Measurements from ENCODE around the gene SLC4A5. TPM values are rescaled to one million over a fixed set of nuclear protein-coding genes. Genes with fewer than 3 reads are reported as not detected.

SLC4A5 gene
- polyA plus RNA-seq, 1 of the 3 experiments (the other 2 are of a cell fraction): 0.25 TPM

- TF ChIP-seq REST (IDR thresholded peaks at IDR 0.05; ENCODE audit: low read depth, low read length) (no peak), SIN3A (IDR thresholded peaks at IDR 0.05; ENCODE audit: borderline replicate concordance, low read depth, low read length) (no peak), ELF1 (IDR thresholded peaks at IDR 0.05) (no peak), TEAD4 (IDR thresholded peaks at IDR 0.05; ENCODE audit: borderline replicate concordance, insufficient read depth) (no peak), JUND (IDR thresholded peaks at IDR 0.05) (no peak), GATA2 (CRISPR knock-in tag; IDR thresholded peaks at IDR 0.05) (no peak), FOXJ3 (CRISPR knock-in tag; IDR thresholded peaks at IDR 0.05) (no peak), TAF1 (IDR thresholded peaks at IDR 0.05; ENCODE audit: borderline replicate concordance, low read depth, low read length) (no peak), MEF2A (IDR thresholded peaks at IDR 0.05; ENCODE audit: borderline replicate concordance, low read depth) (no peak)
These were observed 40.4 kb downstream of the SLC4A5 start (continued) for GRCh38 chr2:74302865-74303264.

GRCh38 chr2:74301262-74301661 lies 42.0 kb downstream of the SLC4A5 start:
- Histone ChIP-seq H3K4me3 (ENCODE audit: low read depth in 2 of 2, low read length in 1 of 2) (no peak overlapping the region), H3K9me2 (no peaks in the 10 kb centered on the region), H3K9ac (no peak overlapping the region), H3K4me2 (no peak overlapping the region), H2AFZ (ENCODE audit: low read depth) (no peak overlapping the region), H4K20me1 (ENCODE audit: insufficient read depth) (no peaks in the 10 kb centered on the region), H3K27me3 (ENCODE audit: insufficient read depth) (no peaks in the 10 kb centered on the region), H3K36me3 (replicated peaks in 1 of 2; ENCODE audit: control insufficient read depth in 1 of 2, insufficient read depth in 2 of 2, low read length in 1 of 2) (peaks cover 0 to 7% of the 10 kb centered on the region in 2 experiments), H3K9me3 (no peaks in the 10 kb centered on the region), H3K79me2 (ENCODE audit: insufficient read depth) (no peaks in the 10 kb centered on the region), H3K4me1 (ENCODE audit: control insufficient read depth in 1 of 2, insufficient read depth in 2 of 2, low read depth in 1 of 2, low read length in 1 of 2) (no peaks in the 10 kb centered on the region; a peak in 1 of 4 replicates), H3F3A (replicated peaks; ENCODE audit: insufficient read depth) (no peaks in the 10 kb centered on the region), H3K27ac (ENCODE audit: low read depth in 2 of 2, low read length in 1 of 2) (no peak overlapping the region)
- TF ChIP-seq MEF2A (IDR thresholded peaks at IDR 0.05; ENCODE audit: borderline replicate concordance, low read depth): no peak
- TF ChIP-seq TEAD4 (IDR thresholded peaks at IDR 0.05; ENCODE audit: borderline replicate concordance, insufficient read depth): no peak
- no peak for TF ChIP-seq CHD2 (IDR thresholded peaks at IDR 0.05; ENCODE audit: low read length, partially characterized antibody)
- TF ChIP-seq USF2 (IDR thresholded peaks at IDR 0.05; ENCODE audit: borderline replicate concordance, low read depth, low read length): no peak
- TF ChIP-seq GATA2 (CRISPR knock-in tag; IDR thresholded peaks at IDR 0.05): no peak
- ChIA-PET CTCF (interaction anchor here (1.6 kb wide), 1 partner anchor 33 kb away, joined by 4 read pairs; no protein-coding TSS in a partner anchor), POLR2A (no interaction called here)
- 100% methylated on average over 1 of the region's 1 CpG for WGBS (ENCODE audit: low lambda C conversion rate)
- no peak for DNase-seq
